H9 (cell line): ENCODE data around the gene FSIP2. TPM values are rescaled to one million over a fixed set of nuclear protein-coding genes. Genes with fewer than 3 reads are reported as not detected.

ENCODE experiments used
- DNase-seq: peaks from one replicate; pipeline ENCODE4 v3.0.0-alpha.2; 2017
- H2AFZ ChIP-seq: one replicate; pipeline ENCODE4 v1.6.1; 2013; ENCODE audit warnings: mild to moderate bottlenecking, low read length, control low read depth, moderate library complexity
- H2AK5ac ChIP-seq: 2 replicates; pipeline ENCODE4 v1.6.1; 2013; ENCODE audit warnings: low read length, control low read depth, mixed read lengths; ENCODE audit not compliant: insufficient read length
- H2BK120ac ChIP-seq: one replicate; pipeline ENCODE4 v1.6.1; 2013; ENCODE audit warnings: low read depth, mild to moderate bottlenecking, low read length, control low read depth, inconsistent platforms; ENCODE audit not compliant: poor library complexity, severe bottlenecking
- H2BK12ac ChIP-seq: 2 replicates; pipeline ENCODE4 v1.6.1; 2013; ENCODE audit warnings: low read length, control low read depth, mixed read lengths, low read depth; ENCODE audit not compliant: insufficient read length
- H2BK15ac ChIP-seq: 2 replicates; pipeline ENCODE4 v1.6.1; 2013; ENCODE audit warnings: low read depth, low read length, control low read depth
- H2BK20ac ChIP-seq: one replicate; pipeline ENCODE4 v1.6.1; 2013; ENCODE audit warnings: low read depth, mild to moderate bottlenecking, low read length, control low read depth, inconsistent platforms; ENCODE audit not compliant: poor library complexity, severe bottlenecking
- H2BK5ac ChIP-seq: 2 replicates; pipeline ENCODE4 v1.6.1; 2013; ENCODE audit warnings: low read length, control low read depth, mixed read lengths; ENCODE audit not compliant: insufficient read length
- H3K14ac ChIP-seq: 2 replicates; pipeline ENCODE4 v1.6.1; 2013; ENCODE audit warnings: low read length, control low read depth; ENCODE audit not compliant: insufficient read depth
- H3K18ac ChIP-seq: 2 replicates; pipeline ENCODE4 v1.6.1; 2013; ENCODE audit warnings: low read depth, mild to moderate bottlenecking, mixed read lengths, low read length, control low read depth; ENCODE audit not compliant: insufficient read length
- H3K23ac ChIP-seq: 2 replicates; pipeline ENCODE4 v1.6.1; 2013; ENCODE audit warnings: low read length, control low read depth, mixed read lengths, low read depth; ENCODE audit not compliant: insufficient read length
- H3K23me2 ChIP-seq: 2 replicates; pipeline ENCODE4 v1.6.1; 2013; ENCODE audit warnings: low read depth, mild to moderate bottlenecking, mixed read lengths, low read length, control low read depth; ENCODE audit not compliant: insufficient read length, poor library complexity, severe bottlenecking
- H3K27ac ChIP-seq: 2 replicates; pipeline ENCODE4 v1.5.1; 2013; ENCODE audit warnings: low read length, control low read depth, mixed read lengths, low read depth; ENCODE audit not compliant: insufficient read length
- H3K27me3 ChIP-seq: 2 replicates; pipeline ENCODE4 v1.6.1; 2013; ENCODE audit warnings: low read length, control low read depth, inconsistent platforms; ENCODE audit not compliant: insufficient read depth
- H3K4ac ChIP-seq: 2 replicates; pipeline ENCODE4 v1.6.1; 2013; ENCODE audit warnings: low read depth, mild to moderate bottlenecking, control low read depth, inconsistent platforms, low read length, moderate library complexity
- H3K4me1 ChIP-seq: 2 replicates; pipeline ENCODE4 v1.6.1; 2013; ENCODE audit warnings: low read length, control low read depth, inconsistent platforms; ENCODE audit not compliant: insufficient read depth
- H3K4me2 ChIP-seq: 2 replicates; pipeline ENCODE4 v1.6.1; 2013; ENCODE audit warnings: low read length, control low read depth, mixed read lengths; ENCODE audit not compliant: insufficient read length, insufficient read depth
- H3K56ac ChIP-seq: 2 replicates; pipeline ENCODE4 v1.6.1; 2013; ENCODE audit warnings: low read depth, mild to moderate bottlenecking, mixed read lengths, low read length, control low read depth; ENCODE audit not compliant: insufficient read length
- H3K79me1 ChIP-seq: 2 replicates; pipeline ENCODE4 v1.6.1; 2013; ENCODE audit warnings: low read depth, mild to moderate bottlenecking, moderate library complexity, low read length, control low read depth, inconsistent platforms; ENCODE audit not compliant: insufficient read depth, poor library complexity, severe bottlenecking
- H3K79me2 ChIP-seq: 2 replicates; pipeline ENCODE4 v1.6.1; 2013; ENCODE audit warnings: low read length, control low read depth, inconsistent platforms; ENCODE audit not compliant: insufficient read depth
- H3K9ac ChIP-seq: 2 replicates; pipeline ENCODE4 v1.6.1; 2013; ENCODE audit warnings: low read length, control low read depth, mixed read lengths; ENCODE audit not compliant: insufficient read length; ENCODE audit errors: extremely low read depth
- H3K9me3 ChIP-seq: one replicate; pipeline ENCODE4 v1.6.1; 2013; ENCODE audit warnings: low read depth, low read length, inconsistent platforms; ENCODE audit not compliant: control insufficient read depth
- H3T11ph ChIP-seq: one replicate; pipeline ENCODE4 v1.6.1; 2013; ENCODE audit warnings: mild to moderate bottlenecking, low read length, control low read depth, inconsistent platforms
- H4K20me1 ChIP-seq: one replicate; pipeline ENCODE4 v1.6.1; 2013; ENCODE audit not compliant: control insufficient read depth, insufficient read length, insufficient read depth
- H4K5ac ChIP-seq: 2 replicates; pipeline ENCODE4 v1.6.1; 2013; ENCODE audit warnings: low read depth, mild to moderate bottlenecking, mixed read lengths, low read length, control low read depth; ENCODE audit not compliant: insufficient read length
- H4K8ac ChIP-seq: replicated peaks from 2 replicates; pipeline ENCODE4 v1.6.1; 2013; ENCODE audit warnings: low read length, control low read depth, mixed read lengths, low read depth; ENCODE audit not compliant: insufficient read length
- H4K91ac ChIP-seq: 2 replicates; pipeline ENCODE4 v1.6.1; 2013; ENCODE audit warnings: low read depth, mild to moderate bottlenecking, moderate library complexity, mixed read lengths, low read length, control low read depth; ENCODE audit not compliant: insufficient read length
- H3K27ac Mint-ChIP-seq, 3 experiments: 2 replicates in 2 of 3; 3 replicates in 1 of 3; pipeline ENCODE4 v1.8.0; 2020 to 2021; ENCODE audit warnings: mixed read lengths in 3 of 3, mild to moderate bottlenecking in 1 of 3, moderate library complexity in 1 of 3
- H3K27me3 Mint-ChIP-seq: 2 replicates; pipeline ENCODE4 v1.8.0; 2021; ENCODE audit warnings: low read depth, mild to moderate bottlenecking, moderate library complexity, mixed read lengths
- H3K36me3 Mint-ChIP-seq, 3 experiments: 2 replicates in 2 of 3; 3 replicates in 1 of 3; pipeline ENCODE4 v1.8.0; 2020 to 2021; ENCODE audit warnings: low read depth in 3 of 3, mixed read lengths in 3 of 3; ENCODE audit not compliant: insufficient read depth in 1 of 3
- H3K4me1 Mint-ChIP-seq, 2 experiments: 2 replicates each; pipeline ENCODE4 v1.8.0; 2020; ENCODE audit warnings: mixed read lengths in 2 of 2
- H3K4me3 Mint-ChIP-seq, 2 experiments: 2 replicates in 1 of 2; 3 replicates in 1 of 2; pipeline ENCODE4 v1.8.0; 2020 to 2021; ENCODE audit warnings: mild to moderate bottlenecking in 2 of 2, mixed read lengths in 2 of 2, moderate library complexity in 1 of 2
- H3K9me3 Mint-ChIP-seq, 2 experiments: 2 replicates in 1 of 2; 3 replicates in 1 of 2; pipeline ENCODE4 v1.8.0; 2020; ENCODE audit warnings: mild to moderate bottlenecking in 2 of 2, mixed read lengths in 2 of 2, moderate library complexity in 1 of 2
- CTCF ChIP-seq: fragments of 200-600 bp; sonication (generic); conservative IDR thresholded peaks from 3 replicates; pipeline ENCODE4 v1.8.0; 2021; ENCODE audit warnings: antibody characterized with exemption, mild to moderate bottlenecking
- WGBS: extraction: QIAGEN DNeasy Blood & Tissue Kit; methylation state at CpG from one replicate; pipeline ENCODE4 v1.1.7; 2013; ENCODE audit warnings: missing lambda C conversion rate, low lambda C conversion rate, mixed read lengths; ENCODE audit not compliant: insufficient read length; ENCODE audit errors: extremely low coverage; 5-methylcytosine and 5-hydroxymethylcytosine counted together
- total RNA-seq: library from RNA; stranded (reverse); gene quantifications from 2 replicates; pipeline ENCODE4 v1.2.1, GENCODE V29; 2021

Gene FSIP2
- total RNA-seq, 1 experiment from 2014 or later: 2.4 TPM

- Histone ChIP-seq H2BK5ac (no peak overlapping the region), H2BK120ac (no peak overlapping the region), H3K14ac (no peak overlapping the region), H3K4me2 (no peak overlapping the region), H2BK20ac (no peak overlapping the region), H3K27ac (no peak overlapping the region), H4K5ac (no peak overlapping the region), H3K4me1 (no peaks in the 10 kb centered on the region), H2AFZ (no peak overlapping the region), H3K23ac (no peak overlapping the region), H2BK12ac (no peak overlapping the region), H3K27me3 (no peaks in the 10 kb centered on the region), H4K20me1 (no peaks in the 10 kb centered on the region), H3K79me2 (no peaks in the 10 kb centered on the region), H3K9me3 (no peaks in the 10 kb centered on the region), H3K56ac (no peak overlapping the region), H2AK5ac (no peak overlapping the region), H3K23me2 (no peaks in the 10 kb centered on the region), H3K79me1 (no peaks in the 10 kb centered on the region), H2BK15ac (no peak overlapping the region), H4K8ac (no peak overlapping the region), H3K18ac (no peak overlapping the region), H4K91ac (no peak overlapping the region), H3T11ph (no peak overlapping the region), H3K9ac (no peak overlapping the region), H3K4ac (no peak overlapping the region)
- Mint-ChIP-seq H3K4me3 (no peak overlapping the region), H3K36me3 (no peaks in the 10 kb centered on the region), H3K9me3 (no peaks in the 10 kb centered on the region), H3K27ac (no peak overlapping the region; a peak in 1 of 7 replicates), H3K4me1 (no peaks in the 10 kb centered on the region; a peak in 1 of 4 replicates), H3K27me3 (no peaks in the 10 kb centered on the region)
- no peak for TF ChIP-seq CTCF
- no CpG with 5 or more reads among the region's 3 CpGs for WGBS
- no peak for DNase-seq
Observed at GRCh38 chr2:185828326-185828725, 89.7 kb downstream of the FSIP2 start.
